ENCODE results near the gene GNG5.
"Not testable (repeated sequence)": the region's sequence is repeated elsewhere in the genome, so short reads cannot be mapped to it uniquely, and the experiment has no call there.

Gene GNG5

DNA sequence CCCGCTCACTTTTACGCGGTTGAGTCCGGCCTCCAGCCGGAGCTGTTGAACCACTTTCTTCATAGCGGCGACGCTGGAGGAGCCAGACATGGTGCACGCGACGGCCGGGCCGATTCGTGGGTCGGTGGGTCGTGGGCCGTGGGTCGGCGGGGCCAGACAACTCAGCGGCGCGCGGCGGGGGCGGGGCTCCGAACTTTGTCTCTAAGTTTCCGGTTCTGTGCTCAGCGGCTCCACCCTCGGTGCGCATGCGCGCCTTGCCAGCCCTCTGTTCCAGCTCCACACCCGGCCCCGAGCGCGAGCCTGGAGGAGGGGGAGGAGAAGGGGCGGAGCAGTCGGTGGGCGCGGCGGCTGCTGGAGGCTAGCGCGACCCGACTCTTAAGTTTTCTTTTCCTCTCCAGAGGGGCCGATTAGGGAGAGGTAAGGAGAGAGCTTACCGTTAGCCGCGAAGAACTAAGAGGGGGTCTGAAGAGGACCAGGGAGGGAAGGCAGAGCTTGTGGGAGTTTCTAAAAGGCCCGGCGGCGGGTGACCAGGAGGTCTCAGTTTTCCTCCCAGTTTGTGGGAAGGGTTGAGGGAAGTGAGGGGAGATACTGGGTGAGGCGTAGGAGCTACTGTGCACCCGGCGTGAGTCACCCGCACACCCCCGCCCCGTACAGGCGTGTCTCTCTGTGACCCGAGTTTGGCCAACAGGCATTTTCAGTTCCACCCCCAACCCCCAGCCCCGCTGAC is at the start of gene GNG5, which contains the start of gene SPATA1:
TSS of gene GNG5 (minus strand) at position 580 of the 727 bp plus-strand sequence. CDS start at position 90, 490 bp downstream.
TSS of gene SPATA1 (plus strand) at position 385 of the 727 bp plus-strand sequence. CDS start 9,974 bp downstream, outside the sequence.
- Histone ChIP-seq H3K4me3 (ENCODE audit: low read length) (peak within 1 kb of the TSS; percentile 86), H3K36me3 (ENCODE audit: control insufficient read depth, insufficient read depth, low read length) (no peaks in the 10 kb centered on the region), H3K27me3 (ENCODE audit: control insufficient read depth, insufficient read depth, low read length) (no peaks in the 10 kb centered on the region), H3K4me1 (ENCODE audit: control insufficient read depth, insufficient read depth, low read length) (peaks cover 12% of the 10 kb centered on the region), H3K9ac (ENCODE audit: low read length) (peak within 1 kb of the TSS; percentile 86), H3K27ac (ENCODE audit: low read depth, low read length) (peak within 1 kb of the TSS; percentile 97)

GRCh38 chr1:84550826-84551225 is 44.4 kb upstream of the GNG5 start:
- no peaks in the 10 kb centered on the region for H3K27me3 ChIP-seq (ENCODE audit: control insufficient read depth, insufficient read depth, low read length)
- H3K27ac ChIP-seq (ENCODE audit: low read depth, low read length), result no peak overlapping the region
- H3K4me1 ChIP-seq (ENCODE audit: control insufficient read depth, insufficient read depth, low read length), result no peaks in the 10 kb centered on the region
- H3K9ac ChIP-seq (ENCODE audit: low read length), result no peak overlapping the region
- no peaks in the 10 kb centered on the region for H3K36me3 ChIP-seq (ENCODE audit: control insufficient read depth, insufficient read depth, low read length)
- no peak overlapping the region for H3K4me3 ChIP-seq (ENCODE audit: low read length)

GRCh38 chr1:84541679-84542078 is 35.3 kb upstream of the GNG5 start:
- no peaks in the 10 kb centered on the region for H3K27me3 ChIP-seq (ENCODE audit: control insufficient read depth, insufficient read depth, low read length)
- H3K36me3 ChIP-seq (ENCODE audit: control insufficient read depth, insufficient read depth, low read length), result no peaks in the 10 kb centered on the region
- no peak overlapping the region for H3K9ac ChIP-seq (ENCODE audit: low read length)
- no peak overlapping the region for H3K4me3 ChIP-seq (ENCODE audit: low read length)
- no peak overlapping the region for H3K27ac ChIP-seq (ENCODE audit: low read depth, low read length)
- H3K4me1 ChIP-seq (ENCODE audit: control insufficient read depth, insufficient read depth, low read length), result no peaks in the 10 kb centered on the region

DNA sequence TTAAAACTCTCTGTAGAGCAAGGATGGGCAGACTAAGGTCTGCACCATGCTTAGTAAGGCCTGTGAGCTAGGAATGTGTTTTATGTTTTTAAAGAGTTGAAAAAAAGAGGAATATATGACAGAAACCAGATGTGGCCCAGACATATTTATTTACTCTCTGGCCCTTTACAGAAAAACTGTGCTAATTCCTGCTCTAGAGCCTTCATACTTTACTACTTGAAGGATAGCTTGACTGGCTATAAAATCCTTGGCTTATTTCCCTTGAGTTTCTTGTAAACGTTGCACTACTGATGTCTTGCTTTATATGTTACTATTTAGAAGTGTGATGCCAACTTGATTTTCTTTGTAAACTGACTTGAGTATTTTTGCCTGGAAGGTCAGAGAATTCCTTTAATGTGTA is 34.4 kb upstream of the GNG5 start:
- Histone ChIP-seq H3K9ac (ENCODE audit: low read length) (no peak overlapping the region), H3K27ac (ENCODE audit: low read depth, low read length) (peak overlapping the region; percentile 46), H3K4me1 (ENCODE audit: control insufficient read depth, insufficient read depth, low read length) (no peaks in the 10 kb centered on the region), H3K4me3 (ENCODE audit: low read length) (no peak overlapping the region), H3K36me3 (ENCODE audit: control insufficient read depth, insufficient read depth, low read length) (no peaks in the 10 kb centered on the region), H3K27me3 (ENCODE audit: control insufficient read depth, insufficient read depth, low read length) (no peaks in the 10 kb centered on the region)

DNA sequence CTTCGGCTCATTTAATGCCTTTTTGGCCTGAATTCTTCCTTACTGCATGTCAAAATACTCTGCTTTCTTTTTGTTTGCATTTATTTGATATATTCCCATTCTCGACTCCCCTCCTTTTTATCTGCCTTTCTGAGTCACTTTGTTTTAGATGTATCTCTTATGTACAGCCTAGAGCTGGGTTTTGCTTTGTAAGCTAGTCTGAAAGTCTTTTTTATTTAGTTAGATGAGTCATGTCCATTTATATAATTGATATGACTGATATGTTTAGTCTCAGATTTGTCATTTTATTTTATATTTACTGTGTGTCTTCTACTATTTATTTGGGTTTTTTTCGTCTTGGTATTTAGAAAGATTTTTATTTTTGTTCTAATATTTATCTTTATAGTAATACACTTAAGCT is 33.6 kb upstream of the GNG5 start:
- no peak overlapping the region for H3K4me3 ChIP-seq (ENCODE audit: low read length)
- no peak overlapping the region for H3K27ac ChIP-seq (ENCODE audit: low read depth, low read length)
- no peak overlapping the region for H3K9ac ChIP-seq (ENCODE audit: low read length)
- H3K36me3 ChIP-seq (ENCODE audit: control insufficient read depth, insufficient read depth, low read length), result no peaks in the 10 kb centered on the region
- H3K27me3 ChIP-seq (ENCODE audit: control insufficient read depth, insufficient read depth, low read length), result no peaks in the 10 kb centered on the region
- H3K4me1 ChIP-seq (ENCODE audit: control insufficient read depth, insufficient read depth, low read length), result no peaks in the 10 kb centered on the region

- no peaks in the 10 kb centered on the region for H3K4me1 ChIP-seq (ENCODE audit: control insufficient read depth, insufficient read depth, low read length)
- no peak overlapping the region for H3K9ac ChIP-seq (ENCODE audit: low read length)
- no peak overlapping the region for H3K4me3 ChIP-seq (ENCODE audit: low read length)
- H3K27me3 ChIP-seq (ENCODE audit: control insufficient read depth, insufficient read depth, low read length), result no peaks in the 10 kb centered on the region
- no peaks in the 10 kb centered on the region for H3K36me3 ChIP-seq (ENCODE audit: control insufficient read depth, insufficient read depth, low read length)
- no peak overlapping the region for H3K27ac ChIP-seq (ENCODE audit: low read depth, low read length)
These were observed 32.2 kb upstream of the GNG5 start for GRCh38 chr1:84538599-84538998.

DNA sequence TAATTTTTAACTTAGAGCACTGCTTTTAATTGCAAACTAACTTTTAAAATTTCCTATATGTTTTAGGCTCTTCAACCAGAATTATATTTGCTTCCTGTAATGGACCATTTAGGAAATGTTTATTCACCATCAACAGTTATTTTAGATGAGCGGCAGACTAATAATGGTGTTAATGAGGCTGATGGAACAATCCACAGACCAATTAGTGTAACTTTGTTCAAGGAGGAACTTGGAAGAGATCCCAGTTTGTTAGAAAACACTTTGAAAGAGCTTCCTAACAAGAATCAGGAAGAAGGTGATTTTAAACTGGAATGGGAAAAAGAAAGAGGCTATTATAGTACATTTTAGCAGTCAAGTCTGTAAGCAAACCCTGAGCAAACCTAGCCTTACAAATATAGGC is 19.4 kb upstream of the GNG5 start:
- Histone ChIP-seq H3K27ac (ENCODE audit: low read depth, low read length) (no peak overlapping the region), H3K9ac (ENCODE audit: low read length) (no peak overlapping the region), H3K27me3 (ENCODE audit: control insufficient read depth, insufficient read depth, low read length) (no peaks in the 10 kb centered on the region), H3K4me1 (ENCODE audit: control insufficient read depth, insufficient read depth, low read length) (no peaks in the 10 kb centered on the region), H3K4me3 (ENCODE audit: low read length) (no peak overlapping the region), H3K36me3 (ENCODE audit: control insufficient read depth, insufficient read depth, low read length) (no peaks in the 10 kb centered on the region)

DNA sequence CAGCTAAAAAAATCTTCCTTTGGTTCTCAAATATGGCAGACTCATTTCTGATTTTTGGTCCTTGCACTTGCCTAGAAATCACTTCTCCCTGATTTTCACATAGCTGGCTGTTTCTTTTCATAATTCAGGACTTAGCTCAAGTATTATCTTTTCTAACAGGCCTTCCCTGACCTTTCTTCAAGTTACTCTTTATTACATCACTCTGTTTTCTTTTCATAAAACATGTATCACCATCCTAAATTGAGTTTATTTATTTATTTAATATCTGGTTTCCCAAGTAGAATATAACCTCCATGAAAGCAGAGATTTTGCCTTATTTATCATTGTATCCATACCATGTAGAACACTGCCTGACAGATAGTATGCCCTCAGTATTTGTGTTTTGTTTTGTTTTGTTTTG is 18.2 kb upstream of the GNG5 start:
- Histone ChIP-seq H3K9ac (ENCODE audit: low read length) (no peak overlapping the region), H3K27me3 (ENCODE audit: control insufficient read depth, insufficient read depth, low read length) (no peaks in the 10 kb centered on the region), H3K4me3 (ENCODE audit: low read length) (no peak overlapping the region), H3K4me1 (ENCODE audit: control insufficient read depth, insufficient read depth, low read length) (no peaks in the 10 kb centered on the region), H3K27ac (ENCODE audit: low read depth, low read length) (no peak overlapping the region), H3K36me3 (ENCODE audit: control insufficient read depth, insufficient read depth, low read length) (no peaks in the 10 kb centered on the region)

- H3K4me3 ChIP-seq (ENCODE audit: low read length), result no peak overlapping the region
- H3K36me3 ChIP-seq (ENCODE audit: control insufficient read depth, insufficient read depth, low read length), result no peaks in the 10 kb centered on the region
- no peaks in the 10 kb centered on the region for H3K27me3 ChIP-seq (ENCODE audit: control insufficient read depth, insufficient read depth, low read length)
These were observed 4.3 kb upstream of the GNG5 start for GRCh38 chr1:84510668-84511067.

GRCh38 chr1:84510165-84510564 is 3.8 kb upstream of the GNG5 start:
- no peak overlapping the region for H3K4me3 ChIP-seq (ENCODE audit: low read length)

More at GRCh38 chr1:84510668-84511067, 4.3 kb upstream of the GNG5 start:
- no peaks in the 10 kb centered on the region for H3K4me1 ChIP-seq (ENCODE audit: control insufficient read depth, insufficient read depth, low read length)
- H3K9ac ChIP-seq (ENCODE audit: low read length), result no peak overlapping the region
- no peak overlapping the region for H3K27ac ChIP-seq (ENCODE audit: low read depth, low read length)

GRCh38 chr1:84509029-84509428 is 2.6 kb upstream of the GNG5 start:
- no peak overlapping the region for H3K9ac ChIP-seq (ENCODE audit: low read length)
- H3K27me3 ChIP-seq (ENCODE audit: control insufficient read depth, insufficient read depth, low read length), result no peaks in the 10 kb centered on the region
- no peak overlapping the region for H3K4me3 ChIP-seq (ENCODE audit: low read length)

More at GRCh38 chr1:84510165-84510564, 3.8 kb upstream of the GNG5 start:
- Histone ChIP-seq H3K9ac (ENCODE audit: low read length) (no peak overlapping the region), H3K27me3 (ENCODE audit: control insufficient read depth, insufficient read depth, low read length) (no peaks in the 10 kb centered on the region), H3K27ac (ENCODE audit: low read depth, low read length) (no peak overlapping the region), H3K36me3 (ENCODE audit: control insufficient read depth, insufficient read depth, low read length) (no peaks in the 10 kb centered on the region), H3K4me1 (ENCODE audit: control insufficient read depth, insufficient read depth, low read length) (peaks cover under 1% of the 10 kb centered on the region)

GRCh38 chr1:84508510-84508909 is 2.1 kb upstream of the GNG5 start:
- no peak overlapping the region for H3K9ac ChIP-seq (ENCODE audit: low read length)
- no peak overlapping the region for H3K27ac ChIP-seq (ENCODE audit: low read depth, low read length)
- H3K4me3 ChIP-seq (ENCODE audit: low read length), result no peak overlapping the region
- no peaks in the 10 kb centered on the region for H3K27me3 ChIP-seq (ENCODE audit: control insufficient read depth, insufficient read depth, low read length)
- no peaks in the 10 kb centered on the region for H3K36me3 ChIP-seq (ENCODE audit: control insufficient read depth, insufficient read depth, low read length)
- H3K4me1 ChIP-seq (ENCODE audit: control insufficient read depth, insufficient read depth, low read length), result peaks cover 10% of the 10 kb centered on the region

More at GRCh38 chr1:84509029-84509428, 2.6 kb upstream of the GNG5 start:
- H3K4me1 ChIP-seq (ENCODE audit: control insufficient read depth, insufficient read depth, low read length), result peaks cover 10% of the 10 kb centered on the region
- H3K27ac ChIP-seq (ENCODE audit: low read depth, low read length), result no peak overlapping the region
- no peaks in the 10 kb centered on the region for H3K36me3 ChIP-seq (ENCODE audit: control insufficient read depth, insufficient read depth, low read length)

DNA sequence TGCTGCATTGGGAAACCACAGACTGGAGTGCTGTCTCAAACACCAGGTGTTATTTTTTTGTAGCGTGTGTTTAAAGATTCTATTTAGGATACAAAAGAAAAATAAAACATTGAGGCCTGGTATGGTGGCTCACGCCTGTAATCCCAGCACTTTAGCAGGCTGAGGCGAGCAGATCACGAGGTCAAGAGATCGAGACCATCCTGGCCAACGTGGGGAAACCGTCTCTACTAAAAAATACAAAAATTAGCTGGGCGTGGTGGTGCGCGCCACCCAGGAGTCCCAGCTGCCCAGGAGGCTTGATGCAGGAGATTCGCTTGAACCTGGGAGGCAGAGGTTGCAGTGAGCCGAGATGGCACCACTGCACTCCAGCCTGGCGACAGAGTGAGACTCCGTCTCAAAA is 1.5 kb upstream of the GNG5 start:
- peaks cover 10% of the 10 kb centered on the region for H3K4me1 ChIP-seq (ENCODE audit: control insufficient read depth, insufficient read depth, low read length)
- not testable (repeated sequence) for H3K27ac ChIP-seq (ENCODE audit: low read depth, low read length); H3K27me3 ChIP-seq (ENCODE audit: control insufficient read depth, insufficient read depth, low read length); H3K9ac ChIP-seq (ENCODE audit: low read length); H3K4me3 ChIP-seq (ENCODE audit: low read length); H3K36me3 ChIP-seq (ENCODE audit: control insufficient read depth, insufficient read depth, low read length)

Measured in rectal smooth muscle tissue (tissue), 1 donor.